ENCODE results near the gene CTAGE1.
"Not testable (repeated sequence)": the region's sequence is repeated elsewhere in the genome, so short reads cannot be mapped to it uniquely, and the experiment has no call there.

Gene CTAGE1

DNA sequence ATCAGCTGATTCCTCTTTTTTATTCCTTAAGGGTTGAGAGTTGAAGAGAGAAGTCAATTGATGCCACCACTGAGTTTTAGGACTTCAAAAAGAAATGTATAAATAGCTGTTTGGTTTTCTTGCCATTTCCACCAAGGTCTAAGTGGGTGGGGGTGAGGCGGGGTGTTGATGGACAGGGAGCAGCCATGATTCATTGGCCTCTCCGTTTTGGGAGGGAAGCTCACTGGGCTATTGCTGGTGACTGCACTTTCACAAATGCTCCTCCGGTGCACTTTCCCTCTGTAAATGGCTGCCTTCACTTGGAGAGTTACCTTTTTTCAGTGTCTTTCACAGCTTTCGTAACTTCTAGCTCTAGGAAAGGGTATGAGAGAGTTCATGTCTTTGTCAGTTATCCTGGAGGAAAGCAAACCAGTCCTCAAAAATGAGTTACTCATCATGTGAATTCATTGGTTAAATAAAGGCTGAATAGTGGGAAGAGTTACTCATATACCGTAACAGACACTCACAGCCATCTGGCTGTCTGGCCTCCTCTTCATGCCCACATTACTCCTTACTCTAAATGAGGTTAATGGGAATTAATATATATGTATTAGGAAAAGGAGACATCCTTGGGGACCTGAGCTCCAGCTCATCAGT lies 17.4 kb upstream of the CTAGE1 start:
- no peak for DNase-seq

DNA sequence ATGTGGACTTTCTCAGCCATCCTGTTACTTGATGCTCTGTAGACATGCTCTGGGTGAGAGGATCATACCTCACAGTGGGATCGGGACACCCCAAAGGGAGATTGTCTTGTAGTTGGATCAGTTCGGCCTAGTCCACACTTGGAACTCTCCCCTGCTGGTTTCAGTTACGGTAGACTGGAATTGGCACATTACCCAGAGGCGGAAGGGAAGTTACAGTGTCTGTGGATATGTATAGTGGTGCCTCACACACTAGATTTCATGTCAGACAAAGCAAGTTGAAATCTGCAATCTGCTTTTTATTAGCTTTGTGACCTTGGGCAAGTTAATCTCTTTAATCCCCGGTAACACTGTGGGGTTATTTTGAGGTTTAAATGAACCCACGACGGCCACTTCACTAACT lies 16.2 kb upstream of the CTAGE1 start:
- DNase-seq, result no peak

DNA sequence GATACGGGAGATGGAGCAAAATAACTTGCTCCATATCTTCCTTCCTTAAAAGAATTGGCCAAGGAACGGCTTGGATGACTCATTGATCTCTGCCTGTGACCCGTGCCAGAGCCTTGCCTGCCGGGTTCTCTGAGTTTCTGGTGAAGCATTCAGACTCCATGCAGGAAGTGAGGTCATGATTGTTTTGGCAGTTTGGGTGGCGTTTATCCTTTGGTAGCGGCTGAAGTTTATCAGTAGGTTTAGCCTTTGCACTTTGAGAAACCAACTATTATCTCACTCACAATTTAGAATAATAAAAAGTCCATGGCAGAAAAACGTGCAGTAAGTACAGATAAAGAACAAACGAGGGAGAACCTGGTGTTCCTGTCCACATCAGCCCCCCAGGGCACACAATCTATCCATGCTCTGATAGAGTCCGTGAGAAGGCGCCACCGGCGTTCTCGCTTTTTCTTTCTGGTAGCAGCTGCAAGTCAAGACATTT lies 15.0 kb upstream of the CTAGE1 start:
- no peak for DNase-seq

DNA sequence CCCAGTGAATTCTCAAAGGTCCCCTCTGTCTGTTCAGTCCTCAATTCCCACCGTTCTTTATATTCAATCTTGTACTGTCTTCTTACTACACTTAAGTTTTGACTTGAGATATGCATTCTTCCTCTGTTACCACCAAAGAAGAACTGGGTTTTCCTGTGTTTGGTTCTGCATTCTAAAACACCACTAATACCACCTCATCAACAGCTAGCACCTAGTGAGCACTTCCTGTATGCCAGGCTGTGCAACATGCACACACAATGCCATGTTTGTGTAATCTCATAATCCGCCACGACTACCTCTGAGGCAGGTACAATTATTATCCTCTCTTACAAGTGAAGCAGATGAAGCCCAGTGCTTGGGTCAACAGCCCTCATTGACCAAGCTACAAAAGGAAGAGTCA lies 11.8 kb upstream of the CTAGE1 start:
- DNase-seq, result no peak

DNA sequence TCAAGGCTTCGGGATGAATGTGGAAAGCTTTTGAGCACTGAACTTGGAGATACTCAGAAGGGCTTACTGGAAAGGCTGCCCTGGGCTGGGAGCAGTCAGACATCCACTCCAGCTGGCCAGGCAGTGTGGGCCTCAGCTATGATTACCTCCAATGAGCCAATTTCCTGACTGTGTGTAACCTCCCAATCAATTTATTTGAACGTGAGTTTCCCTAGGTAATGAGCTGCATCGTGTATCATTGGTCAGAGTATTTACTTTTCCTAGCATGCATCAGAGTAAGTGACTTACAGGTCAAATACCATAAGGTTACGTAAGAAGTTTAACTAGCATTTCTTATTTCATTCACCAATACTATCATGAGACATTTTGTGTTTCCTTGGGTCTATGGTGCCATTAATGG lies 11.0 kb upstream of the CTAGE1 start:
- no peak for DNase-seq

DNA sequence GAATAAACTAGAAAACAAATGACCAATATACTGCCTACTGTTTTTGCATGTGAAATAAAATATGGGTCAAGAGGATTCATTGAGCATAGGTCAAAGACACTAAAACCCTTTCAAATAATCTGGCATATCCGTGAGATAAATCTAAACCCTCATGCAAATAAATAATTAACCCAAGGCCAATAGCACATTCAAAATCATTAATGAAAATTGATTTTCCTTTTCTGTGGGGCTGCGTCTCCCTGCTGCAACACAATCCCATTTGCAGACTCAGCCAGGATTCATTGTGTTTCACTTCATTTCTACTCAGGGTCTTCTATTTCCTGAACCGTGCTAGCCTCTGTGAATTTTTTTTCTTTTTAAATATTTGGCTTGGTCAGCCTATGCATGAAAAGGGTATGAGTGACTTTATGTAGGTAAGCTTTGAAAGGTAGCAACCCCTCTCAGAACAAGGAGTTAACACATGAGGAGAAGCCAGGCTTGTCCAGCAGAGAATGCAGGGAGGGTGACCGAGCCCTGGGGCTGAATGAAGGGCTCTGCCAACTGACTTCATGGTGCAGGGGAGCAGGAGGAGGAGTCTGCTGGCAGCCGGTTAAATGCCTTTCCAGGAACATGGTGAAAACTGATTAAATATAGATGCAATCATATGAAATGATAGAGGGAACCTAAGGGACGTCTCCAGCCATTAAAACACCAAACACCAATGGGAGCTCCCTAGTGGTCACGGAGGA lies 10.3 kb upstream of the CTAGE1 start:
- no peak for DNase-seq

DNA sequence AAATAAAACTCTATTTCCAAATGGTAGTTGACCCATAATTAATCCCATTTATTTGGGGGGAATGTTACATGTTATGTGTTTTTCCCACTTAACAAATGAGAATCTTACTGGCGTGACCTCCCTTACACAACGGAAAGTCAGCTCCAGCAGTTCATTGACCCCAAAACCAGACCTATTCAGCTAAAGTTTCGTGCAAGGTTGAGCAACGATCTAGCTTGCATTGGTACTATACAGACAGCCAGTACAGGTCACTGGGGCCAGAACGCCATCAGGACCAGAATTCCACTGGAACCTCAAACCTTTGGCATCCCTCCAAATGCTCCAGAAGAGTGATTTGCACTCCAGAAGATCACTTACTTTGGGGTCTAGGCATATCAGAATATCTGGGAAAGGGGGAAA lies 6.8 kb upstream of the CTAGE1 start:
- no peak for DNase-seq

DNA sequence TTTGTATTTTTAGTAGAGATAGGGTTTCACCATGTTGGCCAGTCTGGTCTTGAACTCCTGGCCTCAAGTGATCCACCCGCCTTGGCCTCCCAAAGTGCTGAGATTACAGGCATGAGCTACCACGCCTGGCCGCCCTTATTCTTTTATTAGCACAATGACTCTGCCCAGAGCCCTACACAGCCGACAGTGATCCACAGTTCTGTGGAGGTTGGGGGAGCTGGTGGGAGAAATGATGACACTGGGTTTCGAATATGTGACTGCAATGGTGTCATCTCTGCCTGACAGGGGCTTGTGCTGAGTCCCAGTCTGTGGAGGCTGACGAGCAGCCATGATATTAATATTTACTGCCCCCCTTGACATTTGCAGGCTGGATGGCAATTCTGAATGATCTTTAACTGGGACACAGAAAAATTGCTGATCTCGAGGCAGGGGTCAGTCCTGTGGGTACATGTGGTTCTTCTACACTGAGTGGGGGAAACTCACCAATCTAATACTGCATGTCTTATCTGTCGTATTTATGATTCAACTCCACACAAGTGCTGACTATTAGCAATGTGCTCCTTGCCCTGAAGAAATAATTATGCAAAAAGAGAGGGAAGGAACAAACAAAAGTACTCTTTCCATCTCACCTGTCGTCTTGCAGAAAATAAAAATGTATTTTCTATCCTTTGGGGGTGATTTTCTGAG lies 6.3 kb upstream of the CTAGE1 start:
- DNase-seq, result no peak

DNA sequence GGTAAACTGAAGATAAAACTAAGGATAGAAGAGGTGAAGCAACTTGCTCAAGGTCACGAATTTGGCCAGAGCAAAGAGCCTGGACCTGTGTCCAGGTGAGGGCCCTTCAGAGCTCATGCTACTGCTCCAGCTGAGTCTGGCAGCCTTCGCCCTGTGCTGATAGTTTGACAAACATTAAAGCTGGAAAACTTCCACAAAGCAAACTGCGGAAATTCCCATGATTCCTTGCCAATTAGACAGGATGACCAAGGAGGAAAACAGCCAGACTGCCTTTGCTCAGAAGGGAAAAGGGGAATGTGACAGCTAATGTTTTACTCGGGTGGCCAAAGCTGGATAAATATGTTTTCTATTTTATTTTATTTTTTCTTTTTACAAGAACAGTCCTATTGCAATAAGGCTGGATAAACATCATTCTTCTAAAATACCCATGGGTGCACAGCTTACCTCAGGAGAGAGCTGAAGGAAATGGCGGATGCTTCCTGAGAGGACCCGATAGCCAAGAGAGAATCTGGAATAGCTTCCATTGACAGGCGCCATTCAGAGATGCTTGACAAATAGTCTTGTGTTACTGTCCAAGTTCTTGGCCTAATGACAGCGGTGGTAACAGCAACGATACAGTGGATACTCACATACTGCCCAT lies 5.3 kb upstream of the CTAGE1 start:
- no peak for DNase-seq

DNA sequence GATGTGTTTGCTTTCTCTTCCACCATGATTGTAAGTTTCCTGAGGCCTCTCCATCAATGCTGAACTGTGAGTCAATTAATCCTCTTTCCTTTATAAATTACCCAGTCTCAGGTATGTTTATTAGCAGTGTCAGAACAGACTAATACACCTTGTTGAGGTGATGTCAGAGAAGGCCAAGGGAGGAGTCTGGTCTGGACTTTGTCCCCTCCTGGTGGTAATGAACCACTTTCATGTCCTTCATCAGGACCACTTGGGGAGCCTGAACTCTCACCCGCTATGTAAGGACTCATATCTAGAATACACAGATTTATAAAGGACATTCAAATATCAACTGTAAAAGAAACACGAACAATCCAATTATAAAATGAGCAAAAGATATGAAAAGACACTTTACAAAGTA lies 2.9 kb upstream of the CTAGE1 start:
- DNase-seq, result no peak

DNA sequence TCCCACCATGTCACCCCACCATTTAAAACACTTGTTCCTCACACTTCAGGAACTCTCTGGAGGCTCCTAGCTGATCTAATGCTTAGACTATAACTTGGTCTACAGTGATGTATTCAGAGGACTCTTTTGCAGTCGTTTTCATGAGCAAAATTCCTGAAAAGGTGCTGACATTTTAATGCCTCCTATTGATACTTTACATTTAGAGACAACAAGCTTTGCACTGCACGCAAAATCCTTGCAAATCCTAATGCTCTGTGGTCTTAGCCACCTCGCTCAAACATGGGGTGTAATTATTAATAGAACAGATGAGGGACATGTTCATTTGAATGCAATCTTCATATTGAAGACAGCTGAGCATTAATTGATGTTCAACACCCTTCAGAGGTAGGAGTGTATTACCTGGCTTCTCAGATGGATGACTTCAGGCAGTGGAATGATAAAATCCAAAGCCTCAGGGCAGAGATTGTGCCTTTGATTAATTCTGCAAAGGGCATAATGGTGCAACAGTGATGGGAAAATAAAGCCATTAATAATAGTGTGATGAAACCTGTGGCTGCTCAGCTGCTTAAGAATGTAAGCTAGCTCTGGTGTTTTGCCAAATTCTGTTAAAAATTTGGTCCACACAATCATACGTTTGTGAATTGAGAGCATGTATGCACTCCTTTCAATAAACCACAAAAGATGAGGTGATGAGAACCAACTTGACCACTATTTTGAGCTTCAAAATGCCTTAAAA lies 5.4 kb downstream of the CTAGE1 start:
- no peak for DNase-seq

DNA sequence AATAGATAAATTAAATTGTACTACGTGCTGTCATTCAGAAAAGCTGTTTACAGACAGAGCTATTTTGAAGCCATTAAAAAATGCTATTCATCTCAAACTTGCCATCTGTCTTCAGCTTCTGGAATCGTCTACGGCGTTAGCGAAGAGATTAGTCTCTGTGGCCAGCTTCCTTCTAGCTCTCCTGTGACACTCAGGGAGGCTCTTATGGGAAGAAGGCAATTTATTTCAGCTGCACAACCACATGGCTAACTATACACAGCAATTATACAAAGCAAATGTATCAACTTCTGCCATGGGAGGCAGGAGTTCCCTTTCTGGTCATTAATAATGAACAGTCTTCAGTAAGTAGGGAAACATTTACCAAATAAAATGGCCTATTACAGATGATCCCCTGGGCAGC lies 6.3 kb downstream of the CTAGE1 start:
- no peak for DNase-seq

DNA sequence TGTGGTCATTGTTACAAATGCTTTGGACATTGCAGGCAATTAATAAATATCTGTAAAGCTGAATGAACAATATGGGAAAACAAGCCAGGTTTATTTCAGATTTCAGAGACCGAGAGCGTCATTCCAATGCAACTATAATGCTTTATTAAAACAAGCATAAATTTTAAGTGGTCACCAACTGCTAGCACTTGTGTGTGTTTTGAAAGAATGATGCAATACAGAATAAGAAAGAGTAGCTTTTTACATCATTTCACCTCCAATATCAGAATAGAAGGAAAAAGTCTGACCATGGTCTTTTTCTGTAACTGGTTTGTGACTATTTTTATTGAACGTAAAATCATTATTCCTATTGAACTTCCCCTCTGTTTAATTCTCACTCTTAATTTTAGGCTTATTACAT lies 7.6 kb downstream of the CTAGE1 start:
- DNase-seq, result no peak

DNA sequence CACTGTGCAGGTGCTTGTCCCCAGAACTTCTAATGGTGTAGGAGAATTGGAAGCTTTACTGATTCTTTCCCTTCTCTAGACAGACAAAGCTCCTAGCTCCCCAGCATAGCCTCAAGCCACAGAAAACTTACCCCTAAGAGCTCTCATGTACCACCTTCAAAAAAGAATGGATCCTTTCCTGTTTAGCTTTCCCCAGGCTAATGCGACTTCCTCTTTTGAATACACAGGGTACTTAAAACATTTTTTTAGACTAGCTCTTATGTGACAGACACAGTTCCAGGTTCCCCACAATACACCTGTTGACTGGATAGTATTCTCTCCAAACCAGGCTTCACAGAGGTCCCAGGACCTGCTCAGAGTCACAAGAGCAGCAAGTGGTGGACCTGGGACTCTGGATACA lies 8.3 kb downstream of the CTAGE1 start:
- no peak for DNase-seq

DNA sequence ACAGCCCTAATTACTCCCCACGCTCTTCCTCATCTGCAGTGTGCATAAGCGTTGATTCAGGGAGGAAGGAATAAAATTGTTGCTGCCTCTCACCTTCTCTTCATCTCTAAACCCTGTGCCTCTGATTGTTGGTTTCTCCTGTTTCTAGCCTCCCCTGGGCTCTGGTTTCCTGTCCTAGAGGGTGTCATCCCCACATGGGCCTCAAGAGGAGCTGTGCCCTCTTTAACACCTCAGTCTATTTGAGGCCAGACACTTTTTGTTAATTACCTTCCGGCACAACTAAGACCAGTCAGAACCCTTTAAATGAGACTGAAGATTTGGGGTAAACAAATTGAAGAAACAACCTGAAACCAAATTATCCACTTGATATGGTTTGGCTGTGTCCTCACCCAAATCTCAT lies 9.7 kb downstream of the CTAGE1 start:
- DNase-seq, result no peak

DNA sequence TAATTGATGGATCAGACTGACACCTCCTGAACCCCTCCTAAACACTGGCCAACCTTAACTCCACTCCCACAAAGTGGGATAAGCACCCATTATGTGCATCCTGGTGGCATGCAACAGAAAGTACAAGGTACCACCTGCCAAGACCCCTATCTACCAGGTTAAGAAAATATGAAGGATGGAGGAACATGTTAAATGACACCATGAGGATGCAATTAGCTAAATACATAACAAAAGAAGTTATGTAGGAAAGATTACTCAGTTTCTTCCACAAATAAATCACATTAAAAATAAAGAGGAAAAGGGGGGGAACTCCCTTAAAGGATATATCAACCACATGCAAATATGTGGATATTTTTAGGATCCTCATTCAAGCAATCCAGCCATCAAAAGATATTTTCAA lies 12.6 kb downstream of the CTAGE1 start:
- DNase-seq, result no peak

DNA sequence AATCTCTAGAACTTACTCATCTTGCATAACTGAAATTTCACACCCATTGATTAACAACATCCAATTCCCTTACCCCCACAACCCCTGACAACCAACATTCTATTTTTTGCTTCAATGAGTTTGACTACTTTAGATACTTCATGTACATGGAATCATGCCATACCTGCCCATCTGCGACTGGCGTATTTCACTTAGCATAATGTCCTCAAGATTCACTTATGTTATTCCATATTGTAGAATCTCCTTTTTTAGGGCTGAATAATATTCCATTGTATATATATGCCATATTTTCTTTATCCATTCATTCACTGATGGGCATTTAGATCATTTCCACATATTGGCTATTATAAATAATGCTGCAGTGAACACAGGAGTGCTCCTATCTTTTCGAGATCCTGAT lies 13.8 kb downstream of the CTAGE1 start:
- DNase-seq, result no peak

DNA sequence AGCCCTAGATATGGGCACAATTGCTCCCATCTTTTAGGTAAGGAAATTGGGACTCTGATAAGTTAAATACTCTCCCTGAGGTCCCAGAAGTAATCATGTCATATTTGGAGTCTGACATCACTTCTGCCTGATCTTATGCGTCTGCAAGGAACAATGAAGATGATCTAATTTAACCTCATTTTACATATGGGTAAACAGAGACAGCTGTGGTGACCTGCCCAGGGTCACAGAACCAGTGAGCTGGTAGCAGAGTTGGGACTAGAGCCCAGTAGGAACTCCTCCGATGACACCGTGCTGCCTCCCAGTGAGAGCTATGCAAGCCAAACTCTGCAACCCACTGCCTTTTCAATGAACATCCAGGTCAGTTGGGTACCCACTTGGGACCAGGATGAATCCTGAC lies 17.8 kb downstream of the CTAGE1 start:
- DNase-seq, result no peak

DNA sequence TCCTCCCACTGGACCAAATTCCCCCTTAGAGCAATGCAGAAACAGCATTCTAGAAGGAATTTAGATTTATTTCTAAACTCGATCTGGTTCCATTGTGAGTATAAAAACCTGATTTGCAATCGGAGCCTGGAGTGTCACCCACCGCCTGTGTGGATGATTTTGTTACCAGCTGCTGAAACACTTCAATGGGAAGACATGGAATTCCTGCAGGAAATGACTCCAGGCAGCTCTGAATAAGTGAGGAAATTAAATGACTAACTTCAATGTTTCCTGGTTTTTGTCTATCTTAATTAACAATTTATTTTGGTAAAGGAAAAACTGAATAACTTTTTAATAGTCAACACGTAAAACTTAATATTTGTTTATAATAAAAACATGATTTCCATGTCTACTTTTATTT lies 19.3 kb downstream of the CTAGE1 start:
- no peak for DNase-seq

DNA sequence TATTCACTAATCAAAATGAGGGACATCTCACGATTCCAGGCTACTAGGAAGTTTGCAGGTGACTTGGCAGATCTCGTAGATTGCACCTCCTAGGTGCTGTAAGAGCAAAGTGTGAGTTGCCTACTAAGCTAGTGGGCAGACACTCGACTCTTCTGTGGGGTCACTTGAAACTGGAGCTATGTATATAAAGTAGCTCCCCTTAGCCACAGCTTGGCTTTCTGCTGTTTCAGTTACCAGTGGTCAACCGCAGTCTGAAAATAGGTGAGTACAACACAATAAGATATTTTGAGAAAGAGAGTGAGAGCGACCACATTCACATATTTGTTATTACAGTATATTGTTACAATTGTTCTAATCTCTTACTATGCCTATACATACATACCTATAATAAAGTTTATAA lies 23.3 kb downstream of the CTAGE1 start:
- no peak for DNase-seq

DNA sequence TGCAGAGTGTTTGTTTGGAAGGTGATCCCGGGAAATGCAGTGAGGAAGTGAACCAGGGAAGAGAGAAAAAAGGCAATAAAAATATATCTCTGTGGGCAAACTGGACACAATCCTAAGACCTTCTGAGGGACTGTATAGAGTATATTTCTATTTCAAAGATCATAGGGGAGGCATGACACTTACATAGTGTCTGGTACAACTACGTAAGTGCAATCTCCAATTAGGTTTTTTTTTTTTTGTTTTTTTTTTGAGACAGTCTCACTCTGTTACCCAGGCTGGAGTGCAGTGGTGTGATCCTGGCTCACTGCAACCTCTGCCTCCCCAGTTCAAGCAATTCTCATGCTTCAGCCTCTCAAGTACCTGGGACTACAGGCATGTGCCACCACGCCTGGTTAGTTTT lies 24.6 kb downstream of the CTAGE1 start:
- not testable (repeated sequence) for DNase-seq

DNA sequence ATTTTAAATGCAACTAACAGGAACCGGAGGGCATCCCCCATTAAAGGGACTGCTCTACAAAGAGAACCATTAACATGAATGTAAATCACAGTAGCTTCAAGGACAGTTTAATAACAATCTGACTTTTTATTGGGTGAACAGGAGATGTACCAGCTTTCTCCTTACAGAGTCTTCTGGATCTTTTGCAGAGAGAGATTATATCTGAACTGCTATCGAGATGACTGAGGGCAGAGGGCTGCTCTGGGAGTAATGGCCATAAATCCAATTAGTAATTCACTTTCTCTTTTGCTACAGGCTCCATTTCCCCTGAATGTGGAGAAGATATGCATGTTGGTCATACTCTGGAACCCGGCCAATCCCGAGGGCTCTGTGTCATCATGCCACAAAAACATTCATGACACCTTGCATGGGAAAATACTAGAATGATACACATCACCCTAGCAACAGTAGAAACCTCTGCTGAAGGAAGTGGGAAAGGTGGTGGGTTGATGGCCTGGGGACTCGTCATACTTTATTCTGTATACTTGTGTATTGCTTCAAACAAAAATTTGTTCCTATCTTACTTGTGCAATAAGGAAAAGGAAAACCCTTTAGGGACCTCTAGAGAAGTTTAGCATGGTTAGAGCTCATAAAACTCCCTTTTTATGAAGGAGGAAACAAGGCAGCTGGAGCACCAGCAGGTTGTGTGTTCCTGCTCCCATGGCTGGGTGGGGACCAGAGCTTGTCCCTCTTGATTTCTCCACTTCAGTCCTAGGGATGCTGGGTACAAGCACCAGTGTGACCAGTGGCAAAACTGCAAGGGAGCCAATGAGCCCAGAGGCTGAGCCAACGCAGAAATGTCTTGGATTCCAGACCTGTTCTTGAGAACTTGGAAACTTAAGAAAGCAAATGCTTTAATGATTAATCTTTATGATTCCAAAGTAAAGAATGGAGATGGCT lies 26.0 kb downstream of the CTAGE1 start:
- DNase-seq, result no peak

Measured in NCI-H1694 treated with DMSO at 0.1 percent for 48 hours (cell line).